HEK293 (cell line): ENCODE measurements around the gene FICD.

Source experiments
- CTCF ChIA-PET: fragments of 350-600 bp; formaldehyde crosslinking; extraction: SDS; loops from one replicate; lab custom pipeline; 2021; ENCODE audit warnings: antibody characterized with exemption; lab: Yijun Ruan, JAX
- POLR2A ChIA-PET: fragments of 300-600 bp; formaldehyde crosslinking; extraction: SDS; loops from one replicate; lab custom pipeline; 2020; ENCODE audit warnings: antibody characterized with exemption, inconsistent platforms; lab: Yijun Ruan, JAX
- H3K27ac ChIP-seq: fragments of 200-500 bp; sonication (Bioruptor generic); 2 replicates; pipeline ENCODE4 v1.5.1; 2014; ENCODE audit warnings: low read depth, low read length, control low read depth, inconsistent platforms; ENCODE audit errors: extremely low read depth
- H3K36me3 ChIP-seq, 2 experiments: fragments of 200-500 bp in 1 of 2; sonication (Bioruptor generic) in 1 of 2; 1 replicate in 1 of 2; 2 replicates in 1 of 2; pipeline ENCODE4 v1.5.1; 2014 to 2017; ENCODE audit warnings: inconsistent platforms in 2 of 2, low read length in 2 of 2; ENCODE audit not compliant: control insufficient read depth in 2 of 2, insufficient read depth in 1 of 2
- H3K4me1 ChIP-seq: fragments of 200-500 bp; sonication (Bioruptor generic); 2 replicates; pipeline ENCODE4 v1.5.1; 2014; ENCODE audit warnings: mild to moderate bottlenecking, low read length, inconsistent platforms; ENCODE audit not compliant: control insufficient read depth, insufficient read depth
- H3K4me3 ChIP-seq: 2 replicates; pipeline ENCODE4 v1.5.1; 2011; ENCODE audit warnings: low read depth, mild to moderate bottlenecking, control low read depth, low read length, moderate library complexity
- H3K9me3 ChIP-seq: fragments of 200-500 bp; sonication (Bioruptor generic); 2 replicates; pipeline ENCODE4 v1.5.1; 2014; ENCODE audit warnings: low read depth, low read length, inconsistent platforms; ENCODE audit not compliant: control insufficient read depth, insufficient read depth
- ELK4 ChIP-seq: IDR thresholded peaks from 2 replicates; pipeline ENCODE4 v1.6.1; 2011; ENCODE audit warnings: mild to moderate bottlenecking, low read depth, low read length, borderline replicate concordance
- INSM2 ChIP-seq: fragments of 450-650 bp; formaldehyde crosslinking; IDR thresholded peaks from 2 replicates; pipeline ENCODE4 v1.5.1; 2016; ENCODE audit warnings: missing biosample characterization, missing genetic modification characterization
- PRDM4 ChIP-seq: fragments of 450-650 bp; formaldehyde crosslinking; IDR thresholded peaks from 2 replicates; pipeline ENCODE4 v1.5.1; 2017; ENCODE audit warnings: missing biosample characterization, missing genetic modification characterization
- REST ChIP-seq: fragments of 450-650 bp; formaldehyde crosslinking; IDR thresholded peaks from 2 replicates; pipeline ENCODE4 v1.5.1; 2016; ENCODE audit warnings: missing biosample characterization, missing genetic modification characterization
- ZNF114 ChIP-seq: fragments of 450-650 bp; formaldehyde crosslinking; IDR thresholded peaks from 2 replicates; pipeline ENCODE4 v1.5.0; 2017; ENCODE audit warnings: missing biosample characterization, missing genetic modification characterization
- ZNF146 ChIP-seq: fragments of 450-650 bp; formaldehyde crosslinking; IDR thresholded peaks from 2 replicates; pipeline ENCODE4 v1.5.1; 2016; ENCODE audit warnings: missing biosample characterization, missing genetic modification characterization
- ZNF221 ChIP-seq: fragments of 450-650 bp; formaldehyde crosslinking; IDR thresholded peaks from 2 replicates; pipeline ENCODE4 v1.5.1; 2017; ENCODE audit warnings: missing biosample characterization, missing genetic modification characterization, borderline replicate concordance
- ZNF654 ChIP-seq: fragments of 450-650 bp; formaldehyde crosslinking; IDR thresholded peaks from 2 replicates; pipeline ENCODE4 v1.5.1; 2016; ENCODE audit warnings: low read depth, missing biosample characterization, missing genetic modification characterization

FICD gene

GRCh38 chr12:108465417-108465816 is 49.7 kb upstream of the FICD start:
- Histone ChIP-seq H3K9me3 (no peaks in the 10 kb centered on the region), H3K4me3 (no peak overlapping the region), H3K36me3 (no peaks in the 10 kb centered on the region), H3K27ac (no peak overlapping the region), H3K4me1 (no peaks in the 10 kb centered on the region)
- no peak for TF ChIP-seq PRDM4 (tag by site-specific recombination)
- TF ChIP-seq ZNF654 (tag by site-specific recombination) = no peak
- TF ChIP-seq ELK4 = no peak
- no peak for TF ChIP-seq ZNF114
- no peak for TF ChIP-seq ZNF146 (tag by site-specific recombination)
- no peak for TF ChIP-seq INSM2 (tag by site-specific recombination)
- ChIA-PET CTCF (interaction anchor here (1.2 kb wide), 1 partner anchor 47 kb away, joined by 3 read pairs; no protein-coding TSS in a partner anchor), POLR2A (no interaction called here)

- POLR2A ChIA-PET = interaction anchor here (0.6 kb wide), 1 partner anchor 30 kb away, joined by 3 read pairs; no protein-coding TSS in a partner anchor
These were observed 46.7 kb upstream of the FICD start for GRCh38 chr12:108468196-108468968.

More at GRCh38 chr12:108468196-108468968, 46.7 kb upstream of the FICD start:
- H3K36me3 ChIP-seq = no peaks in the 10 kb centered on the region
- no peaks in the 10 kb centered on the region for H3K9me3 ChIP-seq
- no peak overlapping the region for H3K27ac ChIP-seq
- no peaks in the 10 kb centered on the region for H3K4me1 ChIP-seq
- peak; percentile 95 for TF ChIP-seq REST (tag by site-specific recombination)
- TF ChIP-seq ZNF221 (tag by site-specific recombination) = no peak
- no peak overlapping the region for H3K4me3 ChIP-seq
- CTCF ChIA-PET = interaction anchor here (0.9 kb wide), 1 partner anchor 11 kb away, joined by 3 read pairs; no protein-coding TSS in a partner anchor
